Activated CD8-positive, alpha-beta memory T cell treated with anti-CD3 and anti-CD28 coated beads for 24 hours (primary cell): ENCODE measurements around the gene KMT5B.

ENCODE experiments used
- DNase-seq: peaks from one replicate; pipeline ENCODE4 v3.0.0-alpha.2; 2020

KMT5B gene

DNA sequence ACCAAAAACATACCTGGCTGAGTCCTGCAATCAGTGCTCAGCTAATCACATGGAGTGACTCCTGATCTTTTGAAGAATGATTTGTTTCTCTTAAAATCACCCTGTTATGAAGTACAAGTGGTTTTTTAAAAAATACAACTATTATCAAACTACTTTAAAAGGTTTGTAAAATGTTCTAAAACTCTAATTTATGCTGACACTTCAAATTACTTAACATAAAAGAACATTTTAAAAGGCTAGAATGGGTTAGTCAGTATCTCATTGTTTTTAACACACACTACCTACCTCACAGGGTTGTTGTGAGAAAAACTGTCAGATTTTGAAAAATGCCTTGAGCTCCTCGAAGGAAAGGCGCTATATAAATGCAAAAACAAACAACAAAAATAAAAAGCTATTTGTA lies 33.2 kb downstream of the KMT5B start:
- DNase-seq, result no peak

DNA sequence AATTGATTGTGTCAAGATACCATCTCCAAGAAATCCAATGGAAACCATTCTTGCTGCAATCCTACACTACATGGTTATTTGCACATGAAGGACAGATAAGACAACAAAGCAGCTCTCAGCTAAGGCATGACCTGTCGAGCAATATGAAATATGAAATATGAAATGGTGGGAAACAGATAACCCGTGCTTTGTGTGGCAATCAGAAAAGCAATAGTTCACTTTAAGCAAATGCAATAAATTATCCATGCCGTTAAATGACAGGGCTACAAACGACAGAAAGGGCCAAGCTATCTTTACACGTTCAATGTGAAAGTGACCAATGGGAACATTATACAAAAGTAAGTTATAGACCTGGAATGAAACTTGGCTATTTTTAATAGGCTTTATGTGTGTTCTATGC lies 35.2 kb downstream of the KMT5B start:
- no peak for DNase-seq

DNA sequence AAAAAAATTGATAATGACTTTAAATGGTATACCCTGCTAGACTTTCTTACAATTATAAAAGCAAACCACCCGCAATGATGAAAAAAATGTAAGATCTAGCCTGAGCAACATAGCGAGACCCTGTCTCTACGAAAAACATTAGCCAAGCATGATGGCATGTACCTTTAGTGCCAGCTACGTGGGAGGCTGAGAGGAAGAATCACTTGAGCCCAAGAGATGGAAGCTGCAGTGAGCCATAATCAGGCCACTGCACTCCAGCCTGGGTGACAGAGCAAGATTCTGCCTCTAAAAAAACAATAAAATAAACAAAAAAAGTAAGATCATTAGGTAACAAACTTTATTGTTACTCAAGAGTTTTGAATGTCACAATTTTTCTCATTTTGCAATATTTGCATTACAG lies 39.2 kb downstream of the KMT5B start:
- no peak for DNase-seq

- DNase-seq, result no peak
Observed at GRCh38 chr11:68169442-68169841, 43.7 kb downstream of the KMT5B start.

- no peak for DNase-seq
Observed at GRCh38 chr11:68168694-68169093, 44.4 kb downstream of the KMT5B start.

GRCh38 chr11:68167474-68167873 lies 45.6 kb downstream of the KMT5B start:
- DNase-seq, result no peak

DNA sequence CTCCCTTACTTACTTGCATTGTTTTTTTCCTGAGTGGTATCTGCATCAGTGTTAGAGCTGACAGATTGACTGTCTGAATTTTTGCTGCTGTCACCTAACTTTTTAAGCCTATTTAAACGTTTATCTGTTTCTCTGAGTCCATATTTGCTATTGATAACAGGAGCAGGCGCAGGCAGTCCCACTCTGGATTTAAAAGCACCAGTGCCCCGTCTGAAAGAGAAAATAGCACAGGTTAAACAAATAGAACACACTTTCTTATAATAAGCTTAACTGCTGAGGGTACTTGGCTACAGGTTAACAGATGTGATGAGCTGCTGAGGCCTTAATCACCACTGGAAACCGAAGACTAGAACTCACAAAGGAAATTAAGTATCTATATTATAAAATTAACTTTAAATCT lies 46.1 kb downstream of the KMT5B start:
- DNase-seq, result no peak

- no peak for DNase-seq
Observed at GRCh38 chr11:68165601-68166000, 47.5 kb downstream of the KMT5B start.

GRCh38 chr11:68164437-68164836 lies 48.7 kb downstream of the KMT5B start:
- no peak for DNase-seq

GRCh38 chr11:68163691-68164090 lies 49.4 kb downstream of the KMT5B start:
- no peak for DNase-seq

- no peak for DNase-seq
Observed at GRCh38 chr11:68160100-68160695, 52.9 kb downstream of the KMT5B start.

DNA sequence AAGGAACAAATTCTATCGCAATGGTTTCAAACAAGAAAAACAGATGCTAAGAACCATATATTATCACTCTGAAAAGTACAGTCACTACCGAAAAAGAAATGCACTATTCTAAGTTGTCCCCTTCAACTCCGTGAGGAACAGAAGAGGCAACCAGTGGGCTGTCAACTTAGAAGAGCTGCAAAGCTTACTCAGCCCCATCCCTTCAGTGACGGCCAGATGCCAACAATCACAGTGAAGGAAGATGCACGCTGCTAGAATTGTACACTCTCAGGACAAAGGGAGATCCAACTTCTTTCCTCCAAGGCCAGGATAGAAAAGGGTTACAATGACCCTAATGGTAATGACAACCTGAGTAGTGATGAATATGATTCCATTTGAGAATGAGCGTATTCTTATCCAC lies 53.4 kb downstream of the KMT5B start:
- no peak for DNase-seq

DNA sequence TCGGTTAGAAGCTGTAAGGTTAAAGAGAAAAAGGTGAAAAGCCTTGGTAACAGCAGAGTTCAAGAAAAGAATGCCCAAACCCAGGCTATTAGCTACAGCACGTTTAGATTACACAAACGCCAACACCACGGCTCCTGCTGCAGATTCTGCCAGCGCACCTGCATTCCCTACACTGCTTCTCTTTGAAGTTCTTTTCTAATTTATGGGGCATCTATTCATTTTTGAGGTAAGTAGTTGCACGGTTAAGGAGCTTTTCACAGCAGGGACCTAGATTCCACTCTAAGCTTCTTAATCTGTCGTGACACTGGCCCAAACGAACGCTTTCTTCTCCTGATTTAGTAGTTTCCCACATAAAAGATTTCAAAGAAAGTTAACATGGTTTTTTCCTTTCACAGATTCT lies 53.9 kb downstream of the KMT5B start:
- DNase-seq, result no peak

- DNase-seq, result no peak
Observed at GRCh38 chr11:68158580-68158979, 54.5 kb downstream of the KMT5B start.

GRCh38 chr11:68153742-68154141 lies 59.4 kb downstream of the KMT5B start:
- DNase-seq, result no peak

GRCh38 chr11:68150037-68150436 lies 63.1 kb downstream of the KMT5B start:
- DNase-seq, result no peak

GRCh38 chr11:68149417-68149816 lies 63.7 kb downstream of the KMT5B start:
- no peak for DNase-seq

- no peak for DNase-seq
Observed at GRCh38 chr11:68148879-68149278, 64.2 kb downstream of the KMT5B start.

DNA sequence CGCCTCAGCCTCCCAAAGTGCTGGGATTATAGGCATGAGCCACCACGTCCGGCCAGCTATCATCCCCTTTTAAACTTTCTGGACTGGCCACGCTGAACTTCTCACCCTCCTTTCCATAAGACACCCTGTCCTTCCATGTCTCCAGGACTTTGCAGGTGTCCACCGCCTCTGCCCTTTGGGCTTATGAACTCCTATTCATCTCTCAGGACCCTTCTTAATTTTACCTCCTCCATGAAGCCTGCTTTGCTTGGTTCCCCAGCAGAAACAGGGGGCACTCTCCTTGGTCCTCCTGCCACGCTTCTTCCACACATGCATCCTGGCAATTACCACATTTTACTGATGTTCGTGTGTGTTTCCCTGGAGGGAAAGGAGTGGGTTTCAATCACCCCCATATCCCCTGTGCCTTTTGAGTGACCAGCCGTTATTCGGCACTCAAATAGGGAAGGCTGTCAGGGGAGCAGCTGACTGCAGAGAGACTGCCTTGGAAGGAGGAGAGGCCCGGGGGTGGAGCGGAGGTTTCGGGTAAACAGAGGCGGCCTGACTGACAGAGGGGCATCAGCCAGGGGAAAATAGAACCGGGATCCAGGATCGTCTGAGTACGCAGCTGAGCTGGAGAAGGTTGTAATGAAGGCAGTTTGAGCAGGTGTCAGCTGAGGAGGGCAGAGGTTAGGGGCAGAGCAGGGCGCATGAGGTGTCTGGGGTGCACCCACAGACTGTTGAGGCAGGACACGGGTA lies 64.9 kb downstream of the KMT5B start:
- DNase-seq, result no peak

GRCh38 chr11:68146704-68147474 lies 66.2 kb downstream of the KMT5B start:
- DNase-seq, result no peak

GRCh38 chr11:68146010-68146540 lies 67.0 kb downstream of the KMT5B start:
- no peak for DNase-seq

GRCh38 chr11:68145120-68145866 lies 67.8 kb downstream of the KMT5B start:
- no peak for DNase-seq

- DNase-seq, result no peak
Observed at GRCh38 chr11:68143310-68143689, 69.8 kb downstream of the KMT5B start.
